Vagina (tissue), 2 donors: ENCODE data around the gene GABBR2.

ENCODE experiments used
- POLR2A ChIP-seq, 2 donors: fragments of 450-650 bp; IDR thresholded peaks; one replicate each; pipeline ENCODE4 v1.6.1; 2017; ENCODE audit warnings: antibody characterized with exemption in 2 of 2, mild to moderate bottlenecking in 2 of 2, moderate library complexity in 2 of 2
- POLR2AphosphoS5 ChIP-seq, 2 donors: sonication (generic); formaldehyde crosslinking; IDR thresholded peaks; one replicate each; pipeline ENCODE4 v1.9.0; 2017; ENCODE audit warnings: antibody characterized with exemption in 2 of 2, mild to moderate bottlenecking in 2 of 2, low read depth in 1 of 2; ENCODE audit not compliant: insufficient read depth in 1 of 2
- TF ChIP-seq, protein P1 (sequence below), 3 experiments: fragments of 450-650 bp in 2 of 3; fragments of 200-600 bp in 1 of 3; sonication (generic) in 1 of 3; IDR thresholded peaks; one replicate each; pipeline ENCODE4 v1.5.1; 2017 to 2019; ENCODE audit warnings: antibody characterized with exemption in 3 of 3, mild to moderate bottlenecking in 2 of 3, moderate library complexity in 2 of 3

DNA sequence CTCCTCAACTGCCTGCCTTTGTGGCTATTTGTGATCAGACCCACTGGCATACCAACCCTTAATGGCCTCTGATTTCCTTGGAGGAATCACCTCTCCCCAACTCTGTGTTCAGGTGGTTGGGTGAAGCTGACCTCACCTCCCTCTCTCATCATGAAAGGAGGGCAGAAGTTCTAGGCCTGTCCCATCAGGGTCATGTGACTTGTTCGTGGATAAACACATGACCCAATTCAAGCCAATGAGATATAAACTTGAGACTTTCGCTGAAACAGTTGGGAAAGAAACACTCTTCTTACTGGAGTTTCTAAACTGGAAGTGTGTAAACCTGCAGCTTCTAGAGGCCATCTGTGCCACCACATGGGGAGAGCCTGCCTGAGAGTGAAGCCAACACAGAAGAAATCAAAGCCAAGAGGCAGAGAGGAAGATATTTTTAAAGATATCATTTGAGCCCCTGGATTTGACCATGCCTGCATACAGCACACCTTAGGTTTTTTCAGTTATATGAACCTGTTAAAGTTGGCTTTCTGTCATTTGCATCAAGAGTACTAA lies 5.8 kb downstream of the GABBR2 start:
- TF ChIP-seq, protein P1, sequence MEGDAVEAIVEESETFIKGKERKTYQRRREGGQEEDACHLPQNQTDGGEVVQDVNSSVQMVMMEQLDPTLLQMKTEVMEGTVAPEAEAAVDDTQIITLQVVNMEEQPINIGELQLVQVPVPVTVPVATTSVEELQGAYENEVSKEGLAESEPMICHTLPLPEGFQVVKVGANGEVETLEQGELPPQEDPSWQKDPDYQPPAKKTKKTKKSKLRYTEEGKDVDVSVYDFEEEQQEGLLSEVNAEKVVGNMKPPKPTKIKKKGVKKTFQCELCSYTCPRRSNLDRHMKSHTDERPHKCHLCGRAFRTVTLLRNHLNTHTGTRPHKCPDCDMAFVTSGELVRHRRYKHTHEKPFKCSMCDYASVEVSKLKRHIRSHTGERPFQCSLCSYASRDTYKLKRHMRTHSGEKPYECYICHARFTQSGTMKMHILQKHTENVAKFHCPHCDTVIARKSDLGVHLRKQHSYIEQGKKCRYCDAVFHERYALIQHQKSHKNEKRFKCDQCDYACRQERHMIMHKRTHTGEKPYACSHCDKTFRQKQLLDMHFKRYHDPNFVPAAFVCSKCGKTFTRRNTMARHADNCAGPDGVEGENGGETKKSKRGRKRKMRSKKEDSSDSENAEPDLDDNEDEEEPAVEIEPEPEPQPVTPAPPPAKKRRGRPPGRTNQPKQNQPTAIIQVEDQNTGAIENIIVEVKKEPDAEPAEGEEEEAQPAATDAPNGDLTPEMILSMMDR (IDR thresholded peaks at IDR 0.05): no peak
- TF ChIP-seq POLR2A (IDR thresholded peaks at IDR 0.05) (no peak), POLR2AphosphoS5 (IDR thresholded peaks at IDR 0.05; ENCODE audit: insufficient read depth in 1 of 2, low read depth in 1 of 2) (no peak)
